HFF-Myc (cell line): ENCODE data around the gene RNF13.

ENCODE experiments used
- DNase-seq: peaks from one replicate; pipeline ENCODE4 v3.0.0-alpha.2; 2011; ENCODE audit warnings: low read depth; ENCODE audit errors: extremely low read depth
- H3K4me3 ChIP-seq: replicated peaks from 2 replicates; pipeline ENCODE4 v1.5.1; 2011; ENCODE audit warnings: low read depth, mild to moderate bottlenecking, control low read depth, low read length
- CTCF ChIP-seq: IDR thresholded peaks from 2 replicates; pipeline ENCODE4 v1.5.1; 2012; ENCODE audit warnings: mild to moderate bottlenecking, low read depth, low read length, control low read depth; ENCODE audit errors: missing control alignments

RNF13 gene

GRCh38 chr3:149955449-149955848, 142.4 kb downstream of the RNF13 start:
- H3K4me3 ChIP-seq: no peak overlapping the region
- DNase-seq: no peak
- no peak for TF ChIP-seq CTCF

DNA sequence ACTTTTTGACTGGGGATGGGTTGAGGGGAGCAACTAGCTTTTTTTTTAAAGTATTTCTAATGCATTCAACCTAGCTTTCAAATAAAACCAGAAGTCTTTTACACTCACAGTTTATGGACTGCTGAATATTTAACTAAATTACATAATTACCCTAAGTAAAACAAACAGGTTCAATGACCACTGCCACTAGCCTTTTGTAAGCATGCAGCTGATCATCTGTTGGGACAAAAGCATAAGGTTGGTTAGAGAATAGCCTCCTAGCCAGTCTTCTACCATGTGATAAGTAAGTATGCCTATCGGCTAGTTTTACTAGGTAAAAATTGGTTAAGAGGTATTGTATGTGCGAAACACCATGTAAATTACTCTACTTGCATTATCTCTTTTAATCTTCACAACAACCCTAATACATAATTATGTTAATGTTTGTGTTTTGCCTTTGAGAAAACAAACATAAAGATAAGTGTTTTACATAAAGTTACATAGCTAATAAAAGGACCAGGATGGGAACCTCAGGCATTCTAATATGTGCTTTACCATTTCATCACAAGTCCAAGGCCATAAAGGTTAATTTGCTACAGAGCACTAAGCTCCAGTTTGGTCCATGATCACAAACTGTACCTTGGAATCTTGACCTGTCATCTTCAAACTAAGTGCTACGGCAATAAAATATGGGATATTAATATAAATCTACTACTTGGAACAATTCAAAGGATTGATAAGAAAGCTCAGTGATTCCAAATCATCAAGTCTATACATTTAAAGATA, 144.5 kb downstream of the RNF13 start:
- no peak overlapping the region for H3K4me3 ChIP-seq
- no peak for DNase-seq
- TF ChIP-seq CTCF: no peak

DNA sequence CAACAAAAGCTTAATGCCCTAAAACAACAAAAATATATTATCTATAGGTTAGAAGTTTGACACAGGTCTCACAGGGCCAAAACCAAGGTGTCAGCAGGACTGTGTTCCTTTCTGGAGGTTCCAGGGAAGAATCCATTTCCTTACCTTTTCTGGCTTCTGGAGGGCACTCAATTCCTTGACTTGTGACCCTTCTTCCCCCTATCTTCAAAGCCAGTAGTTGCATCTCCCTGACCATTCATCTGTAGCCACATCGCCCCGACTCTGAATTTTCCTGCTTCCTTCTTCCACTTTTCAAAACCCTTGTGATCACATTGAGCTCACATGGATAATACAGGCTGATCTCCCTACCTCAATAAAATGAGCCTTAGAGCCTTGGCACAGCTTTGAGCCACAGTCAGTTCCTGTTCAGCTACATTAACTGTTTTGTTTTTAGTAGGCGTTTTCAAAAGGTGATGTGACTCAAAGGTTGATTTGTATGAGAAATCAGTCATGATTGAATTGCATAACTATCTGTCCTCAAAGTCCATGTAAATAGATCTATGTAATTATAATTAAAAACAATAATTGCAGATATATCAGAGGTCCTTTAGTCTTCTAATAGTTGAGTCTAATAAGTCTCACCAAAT, 145.3 kb downstream of the RNF13 start:
- no peak for DNase-seq
- no peak for TF ChIP-seq CTCF
- H3K4me3 ChIP-seq: no peak overlapping the region

DNA sequence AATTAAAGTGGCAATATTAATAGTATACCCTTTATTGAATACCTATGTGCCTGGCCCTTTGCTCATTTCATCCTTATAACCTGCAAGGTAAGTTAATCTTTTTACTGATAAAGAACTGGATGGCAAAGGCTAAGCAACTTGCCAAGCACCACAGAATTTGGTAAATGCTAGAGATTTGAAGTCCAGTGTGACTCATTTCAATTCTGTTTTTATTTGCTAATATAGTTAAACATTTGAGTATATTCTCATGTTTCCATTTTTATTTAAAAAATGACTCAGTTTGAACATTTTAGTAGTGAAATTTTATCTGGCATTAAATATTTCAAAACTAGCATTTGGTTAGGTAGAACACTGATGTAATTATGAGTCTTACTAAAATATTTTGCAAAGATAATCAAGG, 146.4 kb downstream of the RNF13 start:
- no peak overlapping the region for H3K4me3 ChIP-seq
- no peak for TF ChIP-seq CTCF
- DNase-seq: no peak

GRCh38 chr3:149963485-149963884, 150.5 kb downstream of the RNF13 start:
- TF ChIP-seq CTCF: no peak
- no peak for DNase-seq
- no peak overlapping the region for H3K4me3 ChIP-seq

DNA sequence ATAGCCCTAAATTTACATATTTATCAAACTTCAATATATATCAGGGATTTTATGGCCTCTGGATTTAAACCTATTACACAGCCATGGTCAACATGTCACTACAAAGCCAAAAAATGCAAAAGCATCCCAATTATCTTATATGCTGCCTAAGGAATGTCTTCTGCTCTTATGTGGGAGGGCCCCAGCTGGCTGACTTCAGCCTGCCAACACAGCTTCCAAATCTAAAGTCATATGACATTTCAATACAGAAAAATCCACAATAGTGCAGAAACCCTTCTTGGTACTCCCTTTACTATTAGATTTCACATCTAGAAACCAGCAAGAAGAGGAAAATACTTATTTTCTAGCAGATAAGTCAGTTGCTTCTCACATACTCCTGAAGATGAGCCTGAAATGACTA, 151.3 kb downstream of the RNF13 start:
- no peak for TF ChIP-seq CTCF
- DNase-seq: no peak
- no peak overlapping the region for H3K4me3 ChIP-seq
